Heart left ventricle (tissue), 16 donors: ENCODE measurements around the gene SMTNL2. TPM values are rescaled to one million over a fixed set of nuclear protein-coding genes. Genes with fewer than 3 reads are reported as not detected.
"Not testable (repeated sequence)": the region's sequence is repeated elsewhere in the genome, so short reads cannot be mapped to it uniquely, and the experiment has no call there.

ENCODE experiments used
- ATAC-seq, 4 donors: fragments of 200-7000 bp; cut with Tn5 transposase; one replicate each; pipeline ENCODE4 v1.9.1; 2020 to 2022; ENCODE audit warnings: moderate library complexity in 4 of 4, mild to moderate bottlenecking in 3 of 4, moderate number of reproducible peaks in 1 of 4
- DNase-seq, 5 donors: peaks; one replicate each; pipeline ENCODE4 v3.0.0-alpha.2; 2020
- H3K27ac ChIP-seq, 12 donors: fragments of 200-600 bp; sonication (generic) in 4 of 12; one replicate each; pipeline versions ENCODE4 v1.5.0 to v1.8.0; 2016 to 2022; ENCODE audit warnings: mild to moderate bottlenecking in 2 of 12
- H3K27me3 ChIP-seq, 9 donors: fragments of 200-600 bp; sonication (generic) in 2 of 9; one replicate each; pipeline versions ENCODE4 v1.5.1 to v1.8.0; 2016 to 2022; ENCODE audit warnings: mild to moderate bottlenecking in 3 of 9
- H3K36me3 ChIP-seq, 9 donors: fragments of 200-600 bp; sonication (generic) in 2 of 9; one replicate each; pipeline versions ENCODE4 v1.5.0 to v1.8.0; 2018 to 2022; ENCODE audit warnings: mild to moderate bottlenecking in 2 of 9
- H3K4me1 ChIP-seq, 12 donors: fragments of 200-600 bp; sonication (generic) in 4 of 12; one replicate each; pipeline versions ENCODE4 v1.5.0 to v1.8.0; 2016 to 2022; ENCODE audit warnings: mild to moderate bottlenecking in 3 of 12
- H3K4me3 ChIP-seq, 12 donors: fragments of 200-600 bp; sonication (generic) in 4 of 12; one replicate each; pipeline versions ENCODE4 v1.5.0 to v1.8.0; 2017 to 2022; ENCODE audit warnings: mild to moderate bottlenecking in 9 of 12, moderate library complexity in 4 of 12
- H3K9me3 ChIP-seq, 12 donors: fragments of 200-600 bp; sonication (generic) in 4 of 12; one replicate each; pipeline versions ENCODE4 v1.5.0 to v1.8.0; 2016 to 2022; ENCODE audit warnings: mild to moderate bottlenecking in 1 of 12
- POLR2A ChIP-seq, 2 donors: fragments of 450-650 bp; IDR thresholded peaks; one replicate each; pipeline ENCODE4 v1.6.1; 2017; ENCODE audit warnings: antibody characterized with exemption in 2 of 2, mild to moderate bottlenecking in 2 of 2, moderate library complexity in 2 of 2
- WGBS, 4 donors: extraction: QIAGEN DNeasy Blood & Tissue Kit in 2 of 4; methylation state at CpG; one replicate each; pipeline versions ENCODE4 v1.1.5 to v1.1.7; 2013 to 2018; 5-methylcytosine and 5-hydroxymethylcytosine counted together
- intact Hi-C, 10 donors: fragments of 100-400 bp; cut with DNase I; formaldehyde crosslinking; loops; one replicate each; pipeline versions ENCODE4 v1.11.1 to v1.14.2; 2022
- polyA plus RNA-seq, 2 donors: library from polyadenylated mRNA; stranded (reverse); fragments of 200-250 nt; gene quantifications; one replicate each; pipeline ENCODE4 v1.2.3, GENCODE V29; 2013
- total RNA-seq, 9 donors: library from RNA; depleted of rRNA in 2 of 9; stranded (reverse); fragments of >200 nt in 2 of 9; fragmentation: NEBNext Ultra II Directional in 3 of 9; extraction: Animal tissue kit (Norgen Biotek cat#: 25700) in 3 of 9; gene quantifications; one replicate each; pipeline versions ENCODE4 v1.1.0 to v1.2.4, GENCODE V29; 2016 to 2023
- TF ChIP-seq, protein P1 (sequence below), 12 donors: fragments of 200-600 bp; sonication (generic) in 4 of 12; IDR thresholded peaks; one replicate each; pipeline versions ENCODE4 v1.5.0 to v1.8.0; 2018 to 2022; ENCODE audit warnings: antibody characterized with exemption in 12 of 12, mild to moderate bottlenecking in 5 of 12
- donor health status: ischemic (EF 13 %, LVEDD 7.1; RV severe dilation, severe dysfunction).
- donor health status: healthy with polysubstance abuse.
- donor health status: DM: no; HTN: yes; CAD: no.
- donor health status: DM: no; HTN: no; CAD: no.
- donor health status: ischemic (EF 25% LVEDD 6.9; RV normal size, moderate dysfunction).
- donor health status: ischemic (EF 25% LVEDD 5.7; RV mildly dilated, moderate dysfunction).
- donor health status: healthy.
- donor health status: DM: yes; HTN: yes; CAD: no.
- donor health status: ischemic (EF 35%, LVEDD 5.7; RV mildly dilated, moderate dysfunction).
- donor health status: nonischemic (EF 11% LVEDD 7.7; RV severe dilation, severe dysfunction).
- donor health status: DM: yes; HTN: yes; CAD: no.
- donor health status: PGD.
- donor health status: ischemic (EF 29% LVEDD 5.4; RV normal size, mild dysfunction).
- donor health status: nonischemic (EF 23%, LVEDD 6.1; RV moderate dilation, normal function).

Gene SMTNL2
- total and polyA plus RNA-seq, 11 donors = 2.1 to 47.5 (median 15.6) TPM

DNA sequence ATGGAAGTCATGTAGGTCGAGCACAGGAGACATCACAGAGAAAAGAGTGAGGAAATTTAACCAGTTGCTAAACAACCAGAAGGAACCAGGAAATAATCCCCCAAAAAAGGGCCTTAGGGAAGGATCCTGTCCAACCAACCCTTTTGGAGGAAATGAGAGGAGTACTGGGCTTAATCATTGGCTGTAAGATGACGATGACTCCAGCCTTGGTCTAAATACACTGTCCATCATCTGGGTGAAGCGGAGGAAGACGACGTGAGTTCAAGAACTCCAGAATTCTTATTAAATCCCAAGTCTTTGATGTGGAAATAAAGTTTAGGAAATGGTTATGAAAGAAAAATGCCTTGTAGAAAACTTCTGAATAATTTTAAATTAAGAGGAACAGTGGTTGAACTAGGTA, 68.7 kb downstream of the SMTNL2 start:
- DNase-seq (no peak), ATAC-seq (no peak)
- intact Hi-C loops = no loop called here
- 66 to 78% (median 75%) methylated on average over 5 of the region's 5 CpGs for WGBS, 4 donors
- Histone ChIP-seq H3K9me3 (no peaks in the 10 kb centered on the region), H3K27me3 (peaks cover 0 to 28% (median 0%) of the 10 kb centered on the region in 9 donors), H3K4me3 (no peak overlapping the region), H3K27ac (no peak overlapping the region), H3K36me3 (no peaks in the 10 kb centered on the region), H3K4me1 (no peaks in the 10 kb centered on the region)
- TF ChIP-seq POLR2A (IDR thresholded peaks at IDR 0.05) = no peak
- TF ChIP-seq, protein P1, sequence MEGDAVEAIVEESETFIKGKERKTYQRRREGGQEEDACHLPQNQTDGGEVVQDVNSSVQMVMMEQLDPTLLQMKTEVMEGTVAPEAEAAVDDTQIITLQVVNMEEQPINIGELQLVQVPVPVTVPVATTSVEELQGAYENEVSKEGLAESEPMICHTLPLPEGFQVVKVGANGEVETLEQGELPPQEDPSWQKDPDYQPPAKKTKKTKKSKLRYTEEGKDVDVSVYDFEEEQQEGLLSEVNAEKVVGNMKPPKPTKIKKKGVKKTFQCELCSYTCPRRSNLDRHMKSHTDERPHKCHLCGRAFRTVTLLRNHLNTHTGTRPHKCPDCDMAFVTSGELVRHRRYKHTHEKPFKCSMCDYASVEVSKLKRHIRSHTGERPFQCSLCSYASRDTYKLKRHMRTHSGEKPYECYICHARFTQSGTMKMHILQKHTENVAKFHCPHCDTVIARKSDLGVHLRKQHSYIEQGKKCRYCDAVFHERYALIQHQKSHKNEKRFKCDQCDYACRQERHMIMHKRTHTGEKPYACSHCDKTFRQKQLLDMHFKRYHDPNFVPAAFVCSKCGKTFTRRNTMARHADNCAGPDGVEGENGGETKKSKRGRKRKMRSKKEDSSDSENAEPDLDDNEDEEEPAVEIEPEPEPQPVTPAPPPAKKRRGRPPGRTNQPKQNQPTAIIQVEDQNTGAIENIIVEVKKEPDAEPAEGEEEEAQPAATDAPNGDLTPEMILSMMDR (IDR thresholded peaks at IDR 0.05) = no peak

DNA sequence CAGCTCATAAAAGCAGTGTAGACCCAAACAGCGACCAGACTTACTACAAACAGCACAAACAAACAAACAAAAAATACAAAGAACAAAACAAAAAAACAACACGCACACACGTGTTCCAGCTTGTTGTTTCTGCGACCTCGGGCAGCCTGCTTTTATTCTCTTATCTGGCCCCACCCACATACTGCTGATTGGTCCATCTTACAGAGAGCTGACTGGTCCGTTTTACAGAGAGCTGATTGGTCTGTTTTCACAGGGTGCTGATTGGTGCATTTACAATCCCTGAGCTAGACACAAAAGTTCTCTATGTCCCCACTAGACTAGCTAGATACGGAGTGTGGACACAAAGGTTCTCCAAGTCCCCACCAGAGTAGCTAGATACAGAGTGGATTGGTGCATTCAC, 71.6 kb downstream of the SMTNL2 start:
- H3K9me3 ChIP-seq, H3K36me3 ChIP-seq, DNase-seq, H3K4me3 ChIP-seq, H3K27ac ChIP-seq, H3K4me1 ChIP-seq, intact Hi-C loops, ATAC-seq: not testable (repeated sequence)
- H3K27me3 ChIP-seq = peaks cover 0 to 20% (median 0%) of the 10 kb centered on the region in 9 donors
- WGBS, 4 donors = 85 to 91% (median 89%) methylated on average over 7 of the region's 7 CpGs

DNA sequence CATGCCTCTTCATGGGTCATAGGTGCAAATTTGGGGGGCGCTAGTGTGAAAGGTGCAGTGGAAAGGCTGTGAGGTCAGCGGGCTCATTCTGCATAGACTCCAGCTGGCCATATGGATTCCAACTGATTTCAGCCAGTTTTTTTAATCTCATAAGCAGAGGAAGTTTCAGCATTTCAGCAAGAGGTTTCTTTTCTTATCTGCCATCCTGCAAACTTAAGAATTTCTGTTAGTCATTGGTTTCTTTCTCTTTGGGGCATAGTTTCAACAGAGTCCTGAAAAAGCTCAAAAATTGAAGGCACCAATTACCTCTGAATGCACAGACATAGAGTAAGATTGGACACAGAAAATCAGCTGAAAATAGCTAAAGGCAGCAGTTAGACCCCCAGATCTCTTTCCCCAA, 73.3 kb downstream of the SMTNL2 start:
- Histone ChIP-seq H3K9me3 (no peaks in the 10 kb centered on the region), H3K4me3 (no peak overlapping the region), H3K4me1 (peaks cover 0 to 6% (median 0%) of the 10 kb centered on the region in 12 donors), H3K27ac (no peak overlapping the region), H3K36me3 (no peaks in the 10 kb centered on the region), H3K27me3 (peaks cover 0 to 15% (median 0%) of the 10 kb centered on the region in 9 donors)
- intact Hi-C loops = no loop called here
- ATAC-seq = no peak
- DNase-seq = no peak
- TF ChIP-seq, protein P1 (IDR thresholded peaks at IDR 0.05) = no peak
- TF ChIP-seq POLR2A (IDR thresholded peaks at IDR 0.05) = no peak
- 74 to 83% (median 81%) methylated on average over 2 of the region's 2 CpGs for WGBS, 4 donors

Other genes with a start within 250 kb of the SMTNL2 start
- 100 to 1,000 TPM in 3 of 9 donors, 10 to 100 TPM in 6; 79.4 to 125 (median 96.2) TPM for gene UBE2G1, start 217.9 kb upstream of the SMTNL2 start, total RNA-seq
- gene UBE2G1, start 217.9 kb upstream of the SMTNL2 start, polyA plus RNA-seq = 10 to 100 TPM; 19.4 to 55.2 TPM
- gene SPNS3, start 150.6 kb upstream of the SMTNL2 start, total RNA-seq = 1 to 10 TPM in 5 of 9 donors, under 1 TPM in 1, not detected in 3; 0.23 to 1.9 (median 1.1) TPM
- gene SPNS3, start 150.6 kb upstream of the SMTNL2 start, polyA plus RNA-seq = under 1 TPM; 0.36 to 0.50 TPM
- gene SPNS2, start 85.6 kb upstream of the SMTNL2 start, total RNA-seq = 10 to 100 TPM in 7 of 9 donors, 1 to 10 TPM in 2; 6.4 to 20.4 (median 11.4) TPM
- 10 to 100 TPM; 13.7 to 22.0 TPM for gene SPNS2, start 85.6 kb upstream of the SMTNL2 start, polyA plus RNA-seq
- gene MYBBP1A, start 29.1 kb upstream of the SMTNL2 start, total RNA-seq = 10 to 100 TPM; 17.4 to 34.8 (median 24.4) TPM
- gene MYBBP1A, start 29.1 kb upstream of the SMTNL2 start, polyA plus RNA-seq = 10 to 100 TPM; 15.5 to 27.8 TPM
- not detected for gene GGT6, start 24.0 kb upstream of the SMTNL2 start, total RNA-seq
- not detected for gene GGT6, start 24.0 kb upstream of the SMTNL2 start, polyA plus RNA-seq
- 10 to 100 TPM in 1 of 9 donors, under 1 TPM in 5, not detected in 3; 0.23 to 62.4 (median 0.38) TPM for gene ALOX15, start 57.1 kb downstream of the SMTNL2 start, total RNA-seq
- not detected for gene ALOX15, start 57.1 kb downstream of the SMTNL2 start, polyA plus RNA-seq
- gene PELP1, start 119.6 kb downstream of the SMTNL2 start, total RNA-seq = 10 to 100 TPM; 19.0 to 42.6 (median 34.5) TPM
- gene PELP1, start 119.6 kb downstream of the SMTNL2 start, polyA plus RNA-seq = 10 to 100 TPM; 20.4 to 28.0 TPM
- gene ARRB2, start 126.1 kb downstream of the SMTNL2 start, total RNA-seq = 10 to 100 TPM; 10.9 to 87.6 (median 23.0) TPM
- 10 to 100 TPM; 17.1 to 24.8 TPM for gene ARRB2, start 126.1 kb downstream of the SMTNL2 start, polyA plus RNA-seq
- 10 to 100 TPM; 11.5 to 30.3 (median 18.8) TPM for gene MED11, start 146.9 kb downstream of the SMTNL2 start, total RNA-seq
- 10 to 100 TPM; 23.3 to 49.6 TPM for gene MED11, start 146.9 kb downstream of the SMTNL2 start, polyA plus RNA-seq
- 1 to 10 TPM in 2 of 9 donors, under 1 TPM in 4, not detected in 3; 0.27 to 2.9 (median 0.44) TPM for gene ZMYND15, start 155.3 kb downstream of the SMTNL2 start, total RNA-seq
- gene ZMYND15, start 155.3 kb downstream of the SMTNL2 start, polyA plus RNA-seq = under 1 TPM; 0.14 to 0.30 TPM
- 10 to 100 TPM in 2 of 9 donors, 1 to 10 TPM in 7; 1.6 to 42.5 (median 4.5) TPM for gene CXCL16, start 155.4 kb downstream of the SMTNL2 start, total RNA-seq
- 1 to 10 TPM; 1.3 to 3.7 TPM for gene CXCL16, start 155.4 kb downstream of the SMTNL2 start, polyA plus RNA-seq
- gene TM4SF5, start 187.4 kb downstream of the SMTNL2 start, total RNA-seq = not detected
- gene TM4SF5, start 187.4 kb downstream of the SMTNL2 start, polyA plus RNA-seq = not detected
- gene VMO1, start 201.8 kb downstream of the SMTNL2 start, total RNA-seq = 1 to 10 TPM in 4 of 9 donors, under 1 TPM in 2, not detected in 3; 0.48 to 1.9 (median 1.1) TPM
- 1 to 10 TPM in 1 of 2 donors, not detected in 1; 1.4 TPM for gene VMO1, start 201.8 kb downstream of the SMTNL2 start, polyA plus RNA-seq
- gene GLTPD2, start 204.4 kb downstream of the SMTNL2 start, total RNA-seq = not detected
- gene GLTPD2, start 204.4 kb downstream of the SMTNL2 start, polyA plus RNA-seq = not detected
- gene PSMB6, start 211.6 kb downstream of the SMTNL2 start, total RNA-seq = 100 to 1,000 TPM; 143 to 320 (median 182) TPM
- 100 to 1,000 TPM; 263 to 320 TPM for gene PSMB6, start 211.6 kb downstream of the SMTNL2 start, polyA plus RNA-seq
- gene PLD2, start 222.6 kb downstream of the SMTNL2 start, total RNA-seq = 10 to 100 TPM in 2 of 9 donors, 1 to 10 TPM in 7; 5.5 to 17.9 (median 8.5) TPM
- gene PLD2, start 222.6 kb downstream of the SMTNL2 start, polyA plus RNA-seq = 1 to 10 TPM; 5.3 to 8.6 TPM
- gene MINK1, start 248.8 kb downstream of the SMTNL2 start, total RNA-seq = 10 to 100 TPM; 23.1 to 55.8 (median 36.0) TPM
- gene MINK1, start 248.8 kb downstream of the SMTNL2 start, polyA plus RNA-seq = 10 to 100 TPM; 24.8 to 28.4 TPM